PFSK-1 (cell line): ENCODE results near the gene AP5Z1.

Experiments
- FOXP2 ChIP-seq: optimal IDR thresholded peaks from 2 replicates; pipeline ENCODE3; 2011; ENCODE audit warnings: borderline replicate concordance, control low read depth, inconsistent platforms; ENCODE audit not compliant: insufficient read depth; ENCODE audit errors: extremely low read length, extremely low read depth
- POLR2AphosphoS5 ChIP-seq: IDR thresholded peaks from 2 replicates; pipeline ENCODE4 v1.6.1; 2012; ENCODE audit warnings: low read depth, mild to moderate bottlenecking, control low read depth, low read length, moderate library complexity
- REST ChIP-seq, 2 experiments: IDR thresholded peaks; 2 replicates each; pipeline versions ENCODE4 v1.6.1 to v1.8.0; 2011 to 2012; ENCODE audit warnings: low read depth in 2 of 2, low read length in 2 of 2, control low read depth in 1 of 2, inconsistent platforms in 1 of 2, mild to moderate bottlenecking in 1 of 2, moderate library complexity in 1 of 2; ENCODE audit not compliant: insufficient read depth in 1 of 2
- SIN3A ChIP-seq: IDR thresholded peaks from 2 replicates; pipeline ENCODE4 v1.6.1; 2012; ENCODE audit warnings: mild to moderate bottlenecking, low read length, moderate library complexity, borderline replicate concordance; ENCODE audit not compliant: insufficient read depth
- TAF1 ChIP-seq: IDR thresholded peaks from 2 replicates; pipeline ENCODE4 v1.6.1; 2012; ENCODE audit warnings: low read length, control low read depth, borderline replicate concordance; ENCODE audit not compliant: insufficient read depth

Gene AP5Z1

GRCh38 chr7:4819560-4820404 lies 44.4 kb downstream of the AP5Z1 start:
- no peak for TF ChIP-seq FOXP2
- TF ChIP-seq SIN3A = no peak
- TF ChIP-seq TAF1 = no peak
- no peak for TF ChIP-seq POLR2AphosphoS5
- TF ChIP-seq REST (IDR thresholded peaks at IDR 0.05; ENCODE audit: insufficient read depth in 1 of 2, low read depth in 2 of 2, low read length in 2 of 2) = no peak

GRCh38 chr7:4820405-4820966 lies 45.1 kb downstream of the AP5Z1 start:
- TF ChIP-seq REST (IDR thresholded peaks at IDR 0.05; ENCODE audit: insufficient read depth in 1 of 2, low read depth in 2 of 2, low read length in 2 of 2) = no peak
- no peak for TF ChIP-seq TAF1
- no peak for TF ChIP-seq POLR2AphosphoS5
- TF ChIP-seq FOXP2 = no peak
- TF ChIP-seq SIN3A = no peak

GRCh38 chr7:4820967-4821471 lies 45.6 kb downstream of the AP5Z1 start:
- TF ChIP-seq POLR2AphosphoS5 (no peak), FOXP2 (no peak), REST (IDR thresholded peaks at IDR 0.05; ENCODE audit: insufficient read depth in 1 of 2, low read depth in 2 of 2, low read length in 2 of 2) (no peak), SIN3A (no peak), TAF1 (no peak)

- TF ChIP-seq SIN3A = no peak
- TF ChIP-seq TAF1 = no peak
- TF ChIP-seq REST (IDR thresholded peaks at IDR 0.05; ENCODE audit: insufficient read depth in 1 of 2, low read depth in 2 of 2, low read length in 2 of 2) = no peak
- TF ChIP-seq POLR2AphosphoS5 = no peak
- no peak for TF ChIP-seq FOXP2
These were observed 47.3 kb downstream of the AP5Z1 start for GRCh38 chr7:4822677-4823076.
